Amygdala (tissue), 56 donors: ENCODE measurements around the gene FCAMR.

Experiments
- DNase-seq, 56 donors: peaks; one replicate each; lab custom pipeline; 2025; lab: John Stamatoyannopoulos, UW

The FCAMR gene

GRCh38 chr1:206913766-206914537, 56.3 kb downstream of the FCAMR start:
- no peak for DNase-seq

GRCh38 chr1:206912445-206913095, 57.7 kb downstream of the FCAMR start:
- DNase-seq: peak in 42 of 56 donors; percentile 5 to 80 (median 36)

GRCh38 chr1:206911064-206911663, 59.1 kb downstream of the FCAMR start:
- DNase-seq: peak in 1 of 56 donors; percentile 15

- DNase-seq: no peak
Observed at GRCh38 chr1:206909883-206910318, 60.4 kb downstream of the FCAMR start.

GRCh38 chr1:206909161-206909882, 60.9 kb downstream of the FCAMR start:
- DNase-seq: peak in 3 of 56 donors; percentile 7 to 19 (median 16)

- no peak for DNase-seq
Observed at GRCh38 chr1:206908038-206908437, 62.2 kb downstream of the FCAMR start.
